NCI-H128 (cell line): ENCODE measurements around the gene KRTAP12-1.

Experiments
- DNase-seq: peaks from one replicate; lab custom pipeline; 2025; ENCODE audit not compliant: unreplicated experiment; lab: John Stamatoyannopoulos, UW

Gene KRTAP12-1

GRCh38 chr21:44681861-44682579 is at the start of gene KRTAP12-1:
KRTAP12-1 (minus strand) TSS chr21:44682163; CDS start chr21:44682123, 40 bp downstream.
- DNase-seq, result peak; percentile 55

- no peak for DNase-seq
These were observed 49.1 kb upstream of the KRTAP12-1 start for GRCh38 chr21:44730951-44731579.

- DNase-seq, result no peak
These were observed 48.0 kb upstream of the KRTAP12-1 start for GRCh38 chr21:44730028-44730395.

GRCh38 chr21:44729336-44730027 is 47.5 kb upstream of the KRTAP12-1 start:
- no peak for DNase-seq

GRCh38 chr21:44728716-44729115 is 46.8 kb upstream of the KRTAP12-1 start:
- no peak for DNase-seq

GRCh38 chr21:44727757-44728156 is 45.8 kb upstream of the KRTAP12-1 start:
- DNase-seq, result no peak

- no peak for DNase-seq
These were observed 45.4 kb upstream of the KRTAP12-1 start for GRCh38 chr21:44727321-44727720.

GRCh38 chr21:44726826-44727225 is 44.9 kb upstream of the KRTAP12-1 start:
- DNase-seq, result no peak

- no peak for DNase-seq
These were observed 43.0 kb upstream of the KRTAP12-1 start for GRCh38 chr21:44724926-44725325.

- DNase-seq, result no peak
These were observed 42.2 kb upstream of the KRTAP12-1 start for GRCh38 chr21:44724196-44724595.

GRCh38 chr21:44723177-44724131 is 41.5 kb upstream of the KRTAP12-1 start:
- no peak for DNase-seq

GRCh38 chr21:44722731-44723130 is 40.8 kb upstream of the KRTAP12-1 start:
- no peak for DNase-seq

- DNase-seq, result no peak
These were observed 38.2 kb upstream of the KRTAP12-1 start for GRCh38 chr21:44720170-44720569.

- DNase-seq, result no peak
These were observed 36.6 kb upstream of the KRTAP12-1 start for GRCh38 chr21:44718571-44718970.

GRCh38 chr21:44718093-44718492 is 36.1 kb upstream of the KRTAP12-1 start:
- no peak for DNase-seq

GRCh38 chr21:44716984-44717383 is 35.0 kb upstream of the KRTAP12-1 start:
- no peak for DNase-seq

- no peak for DNase-seq
These were observed 32.9 kb upstream of the KRTAP12-1 start for GRCh38 chr21:44714905-44715304.

GRCh38 chr21:44713846-44714245 is 31.9 kb upstream of the KRTAP12-1 start:
- no peak for DNase-seq

GRCh38 chr21:44713130-44713529 is 31.2 kb upstream of the KRTAP12-1 start:
- no peak for DNase-seq

- no peak for DNase-seq
These were observed 30.5 kb upstream of the KRTAP12-1 start for GRCh38 chr21:44712203-44713028.
